Activated naive CD4-positive, alpha-beta T cell treated with anti-CD3 and anti-CD28 coated beads, Interleukin-2, amount 50 U/mL, for 16 hours (primary cell): ENCODE measurements around the gene PPP1R7.
A peak's percentile ranks its signal among the peaks of the same experiment; 100 is the strongest.
"Not testable (repeated sequence)": the region's sequence is repeated elsewhere in the genome, so short reads cannot be mapped to it uniquely, and the experiment has no call there.

Experiments
- DNase-seq: peaks from one replicate; pipeline ENCODE4 v3.0.0-alpha.2; 2020

Gene PPP1R7

GRCh38 chr2:241149925-241150659 is at the start of gene PPP1R7:
TSS of gene PPP1R7 (plus strand) at chr2:241150467. CDS start at chr2:241150496, 29 bp downstream.
- DNase-seq = peak; percentile 95

GRCh38 chr2:241102239-241102803 is 47.9 kb upstream of the PPP1R7 start, which contains the start of gene MTERF4:
TSS of gene MTERF4 (minus strand) at chr2:241102287. CDS start at chr2:241102273, 14 bp downstream.
- DNase-seq = peak; percentile 88

DNA sequence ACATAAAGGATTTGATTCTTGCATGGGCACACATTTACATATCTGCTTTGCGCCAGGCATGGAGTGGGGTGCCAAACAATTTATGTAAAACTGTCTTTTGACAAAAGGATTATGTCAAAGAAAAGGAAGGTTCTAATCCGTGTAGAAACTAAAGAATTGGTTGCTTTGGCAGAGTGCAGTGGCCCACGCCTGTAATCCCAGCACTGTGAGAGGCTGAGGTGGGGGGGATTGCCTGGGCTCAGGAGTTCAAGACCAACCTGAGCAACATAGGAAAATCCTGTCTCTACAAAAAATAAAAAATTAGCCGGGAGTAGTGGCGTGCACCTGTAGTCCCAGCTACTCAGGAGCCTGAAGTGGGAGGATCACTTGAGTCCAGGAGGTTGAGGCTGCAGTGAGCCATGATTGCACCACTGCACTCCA is 47.1 kb upstream of the PPP1R7 start:
- DNase-seq = no peak

DNA sequence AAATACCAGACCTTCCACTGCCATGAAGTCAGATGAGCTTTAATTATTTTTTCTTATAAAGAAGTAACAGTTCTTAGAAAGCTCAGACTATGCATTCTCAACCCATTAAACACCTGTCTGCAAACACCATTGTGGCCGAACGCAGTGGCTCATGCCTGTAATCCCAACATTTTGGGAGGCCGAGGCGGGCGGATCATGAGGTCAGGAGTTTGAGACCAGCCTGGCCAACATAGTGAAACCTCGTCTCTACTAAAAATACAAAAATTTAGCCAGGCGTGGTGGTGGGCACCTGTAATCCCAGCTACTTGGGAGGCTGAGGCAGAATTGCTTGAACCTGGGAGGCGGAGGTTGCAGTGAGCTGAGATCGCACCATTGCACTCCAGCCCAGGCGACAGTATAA is 45.7 kb upstream of the PPP1R7 start:
- DNase-seq = not testable (repeated sequence)

DNA sequence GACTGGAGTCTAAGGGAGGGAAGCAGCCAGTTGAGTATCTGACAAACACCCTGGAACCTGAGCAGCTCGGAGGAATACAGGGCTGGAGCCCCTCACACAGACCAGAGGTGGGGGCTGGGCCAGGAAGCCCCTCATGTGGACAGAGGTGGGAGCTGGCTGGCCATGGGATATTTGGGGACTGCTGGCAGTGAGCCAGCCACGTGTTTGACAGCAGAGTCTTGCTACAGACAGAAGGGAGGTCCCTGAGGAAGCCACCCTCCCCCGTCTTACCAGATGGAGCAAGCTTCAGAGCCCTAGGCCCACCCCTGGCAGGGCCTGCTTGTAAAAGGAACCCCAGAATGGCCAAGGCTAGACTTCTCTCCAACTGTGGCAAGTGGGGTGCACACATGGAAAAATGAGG is 44.6 kb upstream of the PPP1R7 start:
- no peak for DNase-seq

DNA sequence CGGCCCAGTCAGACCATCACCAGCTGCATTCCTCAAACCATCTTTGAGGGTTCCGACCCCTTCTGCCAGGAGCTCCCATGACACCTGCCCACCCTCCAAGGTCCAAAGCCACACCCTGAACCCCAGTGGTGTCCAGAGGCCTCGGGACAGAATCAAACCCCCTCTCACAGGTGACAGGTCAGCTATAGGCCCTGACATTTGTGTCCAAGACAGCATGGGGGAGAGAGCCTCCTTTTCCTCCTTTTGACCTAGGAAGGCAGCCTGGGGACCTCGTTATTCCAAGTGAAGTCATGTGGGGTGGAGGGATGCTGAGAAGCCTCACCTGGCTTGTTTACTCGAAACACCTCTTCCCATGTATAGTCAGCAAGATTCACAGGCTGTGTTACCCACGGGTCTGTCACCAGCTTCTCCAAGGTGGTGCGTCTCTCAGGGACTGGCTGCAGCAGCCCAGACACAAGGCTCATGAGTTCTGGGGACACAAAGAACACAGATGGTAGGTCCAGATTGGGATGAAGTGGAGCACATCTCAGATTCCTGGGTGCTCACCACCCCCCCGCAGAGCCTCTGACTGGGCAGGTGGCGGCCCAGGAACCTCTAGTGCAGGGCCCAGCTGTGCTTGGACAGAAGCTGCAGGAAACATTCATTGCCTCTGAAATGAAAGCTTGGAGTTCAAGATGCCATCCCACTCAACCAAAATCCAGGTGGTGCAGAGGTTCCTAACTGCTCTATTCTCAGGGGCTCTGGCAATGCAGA is 43.1 kb upstream of the PPP1R7 start:
- no peak for DNase-seq

- DNase-seq = no peak
These were observed 41.7 kb upstream of the PPP1R7 start for GRCh38 chr2:241108271-241109209.

GRCh38 chr2:241109210-241110088 is 40.8 kb upstream of the PPP1R7 start:
- no peak for DNase-seq

- no peak for DNase-seq
These were observed 40.1 kb upstream of the PPP1R7 start for GRCh38 chr2:241110089-241110606.

DNA sequence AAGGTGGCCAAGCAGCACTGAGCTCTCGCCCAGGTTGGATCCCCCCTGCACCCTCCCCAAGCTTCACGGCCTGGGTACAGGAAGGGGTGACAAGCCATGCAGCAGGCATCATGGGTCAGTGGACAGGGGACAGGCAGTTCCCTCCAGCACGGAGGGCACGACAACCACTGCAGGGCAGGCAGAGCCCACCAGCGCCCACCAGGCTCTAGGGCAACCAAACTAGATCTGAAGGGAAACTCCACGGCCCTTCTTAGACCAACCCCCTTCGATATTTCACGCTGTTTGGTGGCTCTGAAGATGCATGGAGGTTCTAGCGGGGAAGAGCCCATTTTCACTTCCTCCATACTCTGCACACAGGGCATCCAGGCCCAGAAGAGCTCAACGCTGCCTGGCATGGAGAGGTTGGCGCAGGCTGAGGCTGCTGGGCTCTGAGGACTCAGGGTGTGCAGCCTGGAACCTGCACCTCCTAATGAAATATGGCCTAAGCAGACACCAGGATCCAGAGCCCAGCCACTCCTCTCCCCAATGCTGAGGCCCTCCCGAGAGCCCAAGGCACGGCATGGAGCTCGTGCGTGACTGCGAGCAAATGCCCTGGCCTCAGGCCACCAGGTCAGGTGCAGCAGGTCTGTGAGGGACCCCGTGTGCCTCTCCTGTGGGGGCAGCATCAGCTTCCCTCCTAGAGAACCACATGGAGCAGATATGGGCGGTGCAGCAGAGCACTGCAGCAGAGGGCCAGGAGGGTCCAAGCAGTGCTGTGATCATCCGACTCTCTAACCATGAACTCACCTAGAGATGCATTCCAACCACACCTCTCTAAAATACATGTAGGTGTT is 39.4 kb upstream of the PPP1R7 start:
- no peak for DNase-seq

DNA sequence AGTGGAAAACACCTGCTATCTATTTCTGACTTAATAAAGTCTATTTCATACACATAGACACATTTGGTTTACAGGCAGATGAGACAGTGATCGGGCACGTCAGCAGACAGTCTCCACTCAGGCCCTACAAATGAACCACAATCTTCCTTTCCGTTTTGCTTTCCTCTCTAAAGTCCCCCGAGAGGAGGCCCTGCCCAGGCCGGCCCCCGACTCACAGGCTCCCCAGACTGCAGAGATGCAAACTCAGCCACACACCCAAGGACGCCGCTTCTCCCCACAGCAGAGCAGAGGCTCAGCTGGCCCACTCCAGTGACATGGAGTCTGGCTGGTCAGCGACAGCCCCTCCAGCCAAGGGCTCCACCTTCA is 38.8 kb upstream of the PPP1R7 start:
- no peak for DNase-seq

DNA sequence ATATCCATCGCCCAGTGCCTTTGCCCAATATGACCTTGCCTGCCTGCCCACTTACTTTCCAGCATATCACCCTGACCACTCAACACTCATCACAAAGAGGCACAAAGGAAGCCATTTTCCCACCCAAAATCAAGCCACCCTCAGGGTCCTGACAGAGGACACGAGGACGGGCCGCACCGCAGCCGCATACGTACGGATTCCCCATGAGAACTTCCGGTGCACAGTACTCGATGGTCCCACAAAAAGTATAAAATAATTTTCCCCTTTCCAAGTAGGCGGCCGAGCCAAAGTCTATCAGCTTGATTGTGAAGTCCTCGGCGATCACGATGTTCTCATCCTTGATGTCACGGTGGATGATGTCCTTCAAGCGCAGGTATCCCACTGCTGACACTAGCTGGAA is 38.2 kb upstream of the PPP1R7 start:
- no peak for DNase-seq

DNA sequence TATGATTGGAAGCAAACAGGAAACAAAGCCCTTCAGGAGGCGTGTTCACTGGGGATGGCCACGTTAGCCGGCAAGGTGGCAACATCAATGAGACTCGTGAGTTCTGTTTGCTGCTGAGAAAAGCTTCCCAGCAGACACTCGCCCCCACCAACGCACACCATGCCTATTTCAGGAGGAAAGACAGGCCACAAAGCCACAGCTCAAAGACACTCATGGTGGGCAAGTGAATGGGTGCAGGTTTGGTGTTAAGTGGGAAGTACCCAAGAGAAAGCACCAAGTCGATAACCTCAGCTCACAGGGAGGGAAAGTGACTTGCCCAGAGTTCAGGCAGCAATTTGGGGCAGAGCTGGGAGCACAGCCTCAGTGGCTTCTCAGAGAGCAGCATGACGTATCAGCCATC is 37.7 kb upstream of the PPP1R7 start:
- DNase-seq = no peak

- no peak for DNase-seq
These were observed 35.4 kb upstream of the PPP1R7 start for GRCh38 chr2:241114836-241115235.

DNA sequence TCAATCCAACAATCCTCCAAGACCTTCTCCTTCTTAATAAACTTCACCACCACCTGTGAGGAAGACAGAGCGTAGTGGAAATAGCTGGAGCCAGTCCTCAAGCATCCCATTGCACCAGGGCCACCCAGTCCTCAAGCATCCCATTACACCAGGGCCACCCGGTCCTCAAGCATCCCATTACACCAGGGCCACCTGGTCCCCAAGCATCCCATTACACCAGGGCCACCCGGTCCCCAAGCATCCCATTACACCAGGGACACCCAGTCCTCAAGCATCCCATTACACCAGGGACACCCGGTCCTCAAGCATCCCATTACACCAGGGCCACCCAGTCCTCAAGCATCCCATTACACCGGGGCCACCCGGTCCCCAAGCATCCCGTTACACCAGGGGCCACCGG is 34.9 kb upstream of the PPP1R7 start:
- DNase-seq = no peak

DNA sequence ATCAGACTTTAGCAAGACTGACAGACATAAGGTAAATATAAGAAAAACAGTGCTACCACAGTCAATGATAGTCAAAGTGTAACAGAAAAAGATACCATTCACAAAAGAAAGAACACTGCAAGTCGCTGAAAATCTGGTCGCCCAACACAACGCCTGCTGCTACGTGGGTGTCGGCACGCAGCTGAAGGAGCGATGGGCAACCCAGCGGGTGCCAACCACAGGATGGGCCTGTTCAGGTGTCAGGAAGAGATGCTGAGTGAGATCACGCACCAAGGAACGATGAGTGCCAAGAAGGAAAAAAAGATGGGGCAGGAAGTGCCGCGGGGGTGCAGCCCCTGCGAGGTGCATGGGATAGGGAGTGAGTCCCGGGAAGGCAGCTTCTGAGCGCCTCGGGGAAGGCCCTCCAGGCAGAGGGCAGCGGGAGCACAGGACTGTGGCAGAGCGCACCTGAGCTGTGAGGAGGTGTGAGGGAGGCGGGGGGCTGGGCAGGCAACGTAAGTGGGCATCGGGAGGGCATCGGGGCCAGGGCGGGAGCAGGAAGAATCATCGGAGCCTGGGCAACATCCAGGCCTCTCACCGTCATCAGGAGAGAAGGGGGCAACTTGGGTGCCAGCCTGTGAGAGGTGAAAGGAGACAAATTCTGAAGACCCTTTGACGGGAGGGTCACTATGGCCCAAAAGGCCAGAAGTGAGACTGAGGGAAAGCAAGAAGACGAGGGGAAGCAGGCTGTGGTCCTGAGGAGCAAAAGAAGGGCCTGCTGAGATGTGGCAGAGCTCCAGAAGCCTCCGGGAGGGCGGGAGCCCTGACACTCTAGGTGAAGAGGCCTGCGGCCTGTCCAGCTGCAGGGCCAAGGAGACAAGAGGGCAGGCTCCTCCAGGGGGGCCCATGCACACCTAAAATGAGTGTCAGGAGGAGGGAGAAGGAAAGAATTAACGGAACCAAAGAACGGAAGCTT is 33.4 kb upstream of the PPP1R7 start:
- no peak for DNase-seq

DNA sequence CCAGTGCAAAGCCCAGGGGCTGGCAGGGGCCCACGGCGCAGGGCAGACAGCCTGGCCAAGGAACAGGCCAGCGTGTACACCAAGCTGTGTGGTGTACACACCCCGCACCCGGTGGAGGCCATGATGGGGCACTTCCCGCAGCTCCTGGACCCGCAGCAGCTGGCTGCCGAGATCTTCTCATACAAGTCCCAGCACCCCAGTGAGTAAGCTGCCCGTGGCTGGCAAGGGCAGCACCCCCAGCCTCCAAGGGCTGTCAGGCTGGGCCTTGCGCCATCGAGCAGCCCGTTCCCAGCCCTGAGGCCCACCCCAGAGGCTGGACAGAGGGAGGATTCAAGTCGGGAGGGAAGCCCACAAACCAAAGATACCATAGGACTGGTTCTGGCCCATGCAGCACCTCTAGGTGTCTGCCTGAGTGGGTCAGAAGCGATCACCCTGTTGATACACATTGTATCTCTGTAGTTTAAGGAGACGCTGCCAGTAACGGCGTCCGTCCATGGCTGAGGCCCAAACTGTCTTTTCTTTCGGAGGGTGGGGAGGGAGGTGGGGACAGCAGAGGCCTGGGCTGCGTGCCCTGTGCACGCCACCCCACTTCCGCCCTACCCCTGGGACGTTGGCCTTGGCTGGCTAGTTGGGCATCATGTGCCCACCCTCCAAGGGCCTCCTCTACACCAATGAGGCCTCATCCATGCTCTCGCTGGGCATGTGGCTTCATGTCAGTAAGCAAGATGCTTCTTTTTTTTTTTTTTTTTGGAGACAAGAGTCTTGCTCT is 31.3 kb upstream of the PPP1R7 start:
- DNase-seq = no peak

- DNase-seq = no peak
These were observed 29.8 kb upstream of the PPP1R7 start for GRCh38 chr2:241120440-241120839.

DNA sequence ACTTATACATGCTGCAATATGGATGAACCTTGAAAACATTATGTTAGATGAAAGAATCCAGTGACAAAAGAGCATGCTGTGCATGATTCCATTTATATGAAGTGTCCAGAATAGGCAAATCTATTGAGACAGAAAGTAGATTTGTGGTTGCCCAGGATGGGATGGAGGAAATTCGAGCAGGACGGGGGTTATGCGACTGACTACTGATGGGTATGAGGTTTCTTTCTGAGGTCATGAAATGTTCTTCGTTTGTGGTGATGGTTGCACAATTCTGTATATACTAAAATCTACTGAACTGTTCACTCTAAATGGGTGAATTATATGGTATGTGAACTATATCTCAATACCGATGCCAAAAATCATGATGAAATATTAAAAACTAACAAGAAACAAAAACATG is 29.3 kb upstream of the PPP1R7 start:
- no peak for DNase-seq
